Activated CD8-positive, alpha-beta memory T cell treated with anti-CD3 and anti-CD28 coated beads for 4 hours (primary cell): ENCODE results near the gene MIX23.

ENCODE experiments used
- DNase-seq, 2 donors: peaks; one replicate each; pipeline ENCODE4 v3.0.0-alpha.2; 2020; ENCODE audit warnings: low read depth in 2 of 2

Gene MIX23

GRCh38 chr3:122351612-122352011 lies 31.4 kb downstream of the MIX23 start:
- DNase-seq = no peak

GRCh38 chr3:122350814-122351418 lies 32.1 kb downstream of the MIX23 start:
- no peak for DNase-seq

GRCh38 chr3:122349171-122349570 lies 33.9 kb downstream of the MIX23 start:
- no peak for DNase-seq

GRCh38 chr3:122343654-122344053 lies 39.4 kb downstream of the MIX23 start:
- no peak for DNase-seq

- no peak for DNase-seq
Observed at GRCh38 chr3:122342803-122343202, 40.2 kb downstream of the MIX23 start.

GRCh38 chr3:122332551-122332950 lies 50.5 kb downstream of the MIX23 start:
- DNase-seq = no peak

GRCh38 chr3:122331886-122332285 lies 51.1 kb downstream of the MIX23 start:
- no peak for DNase-seq

- DNase-seq = no peak
Observed at GRCh38 chr3:122325769-122326168, 57.3 kb downstream of the MIX23 start.

GRCh38 chr3:122324871-122325323 lies 58.1 kb downstream of the MIX23 start, which contains the start of gene CSTA:
Gene CSTA (plus strand): TSS chr3:122325248. CDS start chr3:122325293, 45 bp downstream.
- no peak for DNase-seq

- DNase-seq = no peak
Observed at GRCh38 chr3:122322095-122323075, 60.6 kb downstream of the MIX23 start.

- DNase-seq = no peak
Observed at GRCh38 chr3:122318620-122319019, 64.4 kb downstream of the MIX23 start.

GRCh38 chr3:122316368-122316767 lies 66.7 kb downstream of the MIX23 start:
- DNase-seq = no peak

- no peak for DNase-seq
Observed at GRCh38 chr3:122315619-122316018, 67.4 kb downstream of the MIX23 start.

- no peak for DNase-seq
Observed at GRCh38 chr3:122314228-122314876, 68.7 kb downstream of the MIX23 start.

- no peak for DNase-seq
Observed at GRCh38 chr3:122313281-122313680, 69.8 kb downstream of the MIX23 start.

- no peak for DNase-seq
Observed at GRCh38 chr3:122312826-122313225, 70.2 kb downstream of the MIX23 start.

- no peak for DNase-seq
Observed at GRCh38 chr3:122310361-122310760, 72.7 kb downstream of the MIX23 start.
